8988T (cell line): Measurements from ENCODE around the gene DDX50.
"Not testable (repeated sequence)": the region's sequence is repeated elsewhere in the genome, so short reads cannot be mapped to it uniquely, and the experiment has no call there.

Experiments used
- DNase-seq: peaks from one replicate; pipeline ENCODE4 v3.0.0; 2011

DDX50 gene

GRCh38 chr10:68924593-68924992 is 23.5 kb downstream of the DDX50 start:
- no peak for DNase-seq

GRCh38 chr10:68925489-68925888 is 24.4 kb downstream of the DDX50 start:
- no peak for DNase-seq

- not testable (repeated sequence) for DNase-seq
Observed at GRCh38 chr10:68929157-68929556, 28.0 kb downstream of the DDX50 start.

GRCh38 chr10:68929888-68930287 is 28.8 kb downstream of the DDX50 start:
- not testable (repeated sequence) for DNase-seq

DNA sequence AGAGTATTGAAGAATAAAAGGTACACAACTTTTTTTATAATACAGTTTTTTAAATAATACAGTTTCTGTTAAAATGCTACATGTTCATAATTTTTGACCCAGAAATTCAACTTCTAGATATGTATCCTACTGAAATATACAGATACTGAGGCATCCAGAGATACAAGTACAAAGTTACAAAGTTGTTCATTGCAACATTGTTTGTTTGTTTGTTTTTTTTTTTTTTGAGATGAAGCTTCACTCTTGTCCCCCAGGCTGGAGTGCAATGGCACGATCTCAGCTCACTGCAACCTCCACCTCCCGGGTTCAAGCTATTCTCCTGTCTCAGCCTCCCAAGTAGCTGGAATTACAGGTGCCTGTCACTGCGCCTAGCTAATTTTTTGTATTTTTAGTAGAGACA is 31.7 kb downstream of the DDX50 start:
- DNase-seq = not testable (repeated sequence)

DNA sequence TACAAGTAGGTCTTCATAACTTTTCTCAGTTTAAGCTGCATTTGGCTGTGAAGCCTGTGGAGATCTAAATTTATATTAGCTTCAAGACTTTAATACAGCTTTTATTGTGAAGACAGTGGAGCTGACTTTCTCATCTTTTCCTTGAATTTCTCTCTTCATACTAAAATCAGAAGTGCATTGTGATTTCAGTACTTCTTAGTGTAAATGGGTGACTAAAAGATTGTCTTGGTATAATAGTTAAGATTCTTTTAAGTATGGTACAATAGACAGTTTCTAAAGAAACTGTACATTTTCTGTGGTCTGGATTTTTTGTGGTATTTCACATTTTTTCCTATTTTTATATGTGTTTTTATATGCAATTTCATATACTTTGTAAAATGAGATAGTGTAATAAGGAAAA is 33.9 kb downstream of the DDX50 start:
- no peak for DNase-seq

GRCh38 chr10:68938117-68938516 is 37.0 kb downstream of the DDX50 start:
- DNase-seq = no peak

DNA sequence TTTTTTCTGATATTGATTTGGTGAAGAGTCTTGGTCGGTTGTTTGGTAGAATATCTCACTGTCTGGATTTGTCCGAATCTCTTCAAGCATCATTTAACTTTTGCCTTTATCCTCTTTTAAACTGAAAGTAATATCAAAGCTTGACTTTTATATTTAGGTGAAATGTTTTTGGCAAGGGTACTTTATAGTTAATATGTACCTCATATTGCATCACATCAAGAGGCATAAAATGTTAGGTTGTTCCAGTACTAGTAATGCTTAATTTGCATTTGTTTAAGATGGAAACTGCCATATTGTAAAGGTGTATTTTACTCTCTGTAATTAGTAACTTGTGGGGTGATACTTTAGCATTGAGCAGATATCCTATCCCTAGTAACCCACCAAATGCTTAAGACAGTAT is 37.8 kb downstream of the DDX50 start:
- no peak for DNase-seq

- DNase-seq = not testable (repeated sequence)
Observed at GRCh38 chr10:68940917-68941316, 39.8 kb downstream of the DDX50 start.

- no peak for DNase-seq
Observed at GRCh38 chr10:68950598-68950997, 49.5 kb downstream of the DDX50 start.

DNA sequence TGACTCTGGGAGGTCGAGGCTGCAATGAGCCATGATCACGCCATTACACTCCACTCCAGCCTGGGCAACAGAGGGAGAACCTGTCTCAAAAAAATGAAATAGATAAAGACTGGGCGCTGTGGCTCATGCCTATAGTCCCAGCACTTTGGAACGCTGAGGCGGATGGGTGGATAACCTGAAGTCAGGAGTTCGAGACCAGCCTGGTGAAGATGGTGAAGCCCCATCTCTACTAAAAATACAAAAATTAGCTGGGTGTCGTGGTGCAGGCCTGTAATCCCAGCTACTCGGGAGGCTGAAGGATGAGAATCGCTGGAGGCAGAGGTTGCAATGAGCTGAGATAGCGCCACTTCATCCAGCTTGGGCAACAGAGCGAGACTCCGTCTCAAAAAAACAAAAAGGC is 53.8 kb downstream of the DDX50 start:
- DNase-seq = no peak

DNA sequence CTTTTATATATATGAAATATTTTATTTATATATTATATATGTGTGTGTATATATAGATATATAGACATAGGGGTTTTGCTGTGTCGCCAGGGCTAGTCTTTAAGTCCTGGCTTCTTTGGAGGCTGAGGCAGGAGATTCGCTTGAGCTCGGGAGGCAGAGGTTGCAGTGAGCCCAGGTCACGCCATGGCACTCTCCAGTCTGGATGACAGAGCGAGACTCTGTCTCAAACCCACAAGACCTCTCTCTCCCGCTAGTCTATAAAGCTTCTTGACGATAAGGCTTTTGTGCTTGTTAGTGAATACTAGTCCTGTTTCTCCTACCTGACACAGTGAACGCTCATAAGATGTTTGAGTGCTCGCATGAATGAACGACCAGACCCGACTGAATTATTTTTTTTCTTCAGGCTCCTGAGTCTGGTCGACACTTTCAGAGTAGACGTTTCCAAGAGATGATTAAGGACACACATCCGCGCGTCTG is 54.3 kb downstream of the DDX50 start:
- no peak for DNase-seq

DNA sequence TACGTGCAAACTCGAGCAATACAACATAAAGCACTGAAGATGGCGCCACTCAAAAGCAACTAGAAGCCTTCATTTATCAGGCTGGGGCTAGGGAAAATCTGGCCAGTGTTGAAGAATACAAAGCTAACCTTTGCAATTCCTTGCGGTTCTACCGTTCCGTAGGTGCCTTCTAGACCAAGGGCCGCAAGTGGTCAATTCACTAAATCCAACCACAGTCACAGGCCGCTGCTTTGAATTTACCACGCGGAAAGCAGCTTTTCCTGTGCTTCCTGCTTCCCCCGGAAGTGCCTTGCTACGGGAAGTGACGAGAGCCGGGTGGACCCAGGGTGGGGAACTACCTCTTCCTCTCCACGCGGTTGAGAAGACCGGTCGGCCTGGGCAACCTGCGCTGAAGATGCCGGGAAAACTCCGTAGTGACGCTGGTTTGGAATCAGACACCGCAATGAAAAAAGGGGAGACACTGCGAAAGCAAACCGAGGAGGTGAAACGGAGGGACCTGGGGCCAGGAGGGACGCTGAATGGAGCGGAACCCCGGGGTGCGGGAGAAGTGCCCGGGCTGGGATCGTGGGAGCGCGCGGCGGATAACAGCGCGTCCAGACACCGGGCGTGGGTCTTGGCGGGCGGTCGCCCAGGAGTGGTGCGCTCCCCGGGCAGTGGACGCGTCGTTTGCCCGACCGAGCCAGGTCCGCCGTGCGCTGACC is 54.9 kb downstream of the DDX50 start, which contains the start of gene DDX21:
DDX21 (plus strand) TSS at position 339 of the 701 bp plus-strand sequence; CDS start at position 395, 56 bp downstream.
- DNase-seq = peak; percentile 88

DNA sequence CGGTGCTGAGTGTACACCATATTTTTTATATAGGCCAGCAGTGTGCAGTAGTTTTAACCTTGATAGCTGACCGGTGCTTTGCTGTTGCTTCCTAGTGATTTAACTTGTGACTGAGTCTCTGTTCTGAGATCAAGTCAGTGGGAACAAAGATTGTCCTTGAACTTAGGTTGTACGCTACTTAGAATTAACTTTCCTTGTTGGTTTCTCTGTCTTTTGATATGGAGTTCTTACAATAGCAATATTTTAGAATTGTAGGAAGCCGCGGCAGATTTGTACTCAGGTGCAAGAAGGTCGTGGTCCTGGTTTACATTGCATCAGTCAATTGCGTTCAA is 56.1 kb downstream of the DDX50 start:
- DNase-seq = no peak

DNA sequence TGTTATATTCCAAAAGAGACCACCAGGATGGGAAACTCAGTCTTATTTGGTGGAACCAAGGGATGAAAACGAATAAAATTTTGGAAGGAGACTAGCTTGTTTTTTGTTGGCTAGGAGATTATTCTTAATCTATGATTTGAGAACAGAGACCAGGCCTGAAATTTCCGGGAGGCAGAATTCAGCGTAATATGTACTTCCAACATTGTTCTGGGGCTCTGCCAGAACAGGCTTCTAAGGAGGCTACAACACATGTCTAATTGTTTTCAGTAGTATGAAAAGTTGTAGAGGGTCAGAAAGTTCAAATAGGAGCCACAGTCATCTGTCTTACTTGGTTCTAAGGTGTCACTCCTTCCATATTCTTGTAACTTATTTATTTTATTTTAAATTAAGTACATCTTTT is 56.5 kb downstream of the DDX50 start:
- no peak for DNase-seq

GRCh38 chr10:68959695-68960527 is 58.8 kb downstream of the DDX50 start:
- DNase-seq = no peak

- DNase-seq = no peak
Observed at GRCh38 chr10:68963151-68963550, 62.0 kb downstream of the DDX50 start.

DNA sequence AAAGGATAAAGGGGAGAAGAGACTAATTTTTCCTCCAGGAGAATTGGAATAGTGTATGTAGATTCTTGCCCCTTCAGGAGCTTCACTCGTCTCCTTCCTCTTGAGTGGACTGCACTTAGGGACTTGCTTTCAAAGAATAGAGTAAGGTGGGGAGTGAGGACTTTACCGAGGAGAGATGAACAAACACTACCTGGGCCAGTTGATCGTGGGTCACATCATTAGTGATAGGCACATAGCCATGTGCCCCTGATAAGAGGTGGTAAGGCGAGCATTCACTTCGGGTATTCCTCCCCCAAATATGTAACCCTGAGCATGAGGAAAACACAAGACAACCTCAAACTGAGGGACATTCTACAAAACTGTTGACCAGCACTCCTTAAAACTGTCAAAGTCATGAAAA is 72.9 kb downstream of the DDX50 start:
- DNase-seq = no peak

- not testable (repeated sequence) for DNase-seq
Observed at GRCh38 chr10:68975936-68976473, 74.9 kb downstream of the DDX50 start.

DNA sequence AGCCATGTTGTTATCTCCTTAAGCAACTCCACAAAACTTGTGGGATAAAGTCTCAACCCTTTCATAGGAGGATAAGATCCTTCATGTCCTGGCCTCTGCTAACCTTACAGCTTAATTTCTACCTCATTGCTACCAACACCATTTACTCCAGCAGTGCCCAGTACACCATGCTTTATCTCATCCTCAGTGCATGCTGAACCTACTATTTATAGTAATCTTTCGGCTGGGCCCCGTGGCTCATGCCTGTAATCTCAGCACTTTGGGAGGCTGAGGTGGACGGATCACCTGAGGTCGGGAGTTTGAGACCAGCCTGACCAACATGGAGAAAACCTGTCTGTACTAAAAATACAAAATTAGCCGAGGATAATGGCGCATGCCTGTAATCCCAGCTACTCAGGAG is 78.6 kb downstream of the DDX50 start:
- not testable (repeated sequence) for DNase-seq

- DNase-seq = no peak
Observed at GRCh38 chr10:68981074-68981473, 80.0 kb downstream of the DDX50 start.

- no peak for DNase-seq
Observed at GRCh38 chr10:68982389-68982788, 81.3 kb downstream of the DDX50 start.

DNA sequence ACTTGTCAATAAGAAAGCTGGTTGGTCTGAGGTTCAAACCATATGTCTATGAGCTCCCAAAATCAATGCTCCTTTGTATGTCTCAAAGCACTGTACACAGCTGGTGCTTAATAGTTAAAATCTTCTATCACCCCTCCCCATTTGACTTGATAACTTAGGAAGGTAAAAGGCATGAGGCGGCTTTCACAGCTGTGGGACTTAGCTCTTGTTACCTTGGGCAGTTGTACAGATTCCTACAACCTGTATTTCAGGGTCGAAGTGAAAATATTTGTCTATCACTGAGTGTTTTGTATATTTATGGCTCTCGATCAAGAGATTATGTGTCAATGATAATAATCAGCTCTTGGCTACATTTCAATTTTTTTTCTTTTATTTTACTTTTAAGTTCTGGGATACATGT is 86.5 kb downstream of the DDX50 start:
- DNase-seq = no peak
